HepG2 (cell line): ENCODE measurements around the gene BLOC1S4. TPM values are rescaled to one million over a fixed set of nuclear protein-coding genes. Genes with fewer than 3 reads are reported as not detected.

Source experiments
- ATAC-seq: fragments of 200-7000 bp; cut with Tn5 transposase; 3 replicates; pipeline ENCODE4 v1.9.1; 2020; ENCODE audit warnings: mild to moderate bottlenecking, moderate library complexity
- BruUV-seq: library from RNA; stranded (reverse); fragments of 400-500 nt; replicated peaks from 2 replicates; lab custom pipeline; 2021; lab: Mats Ljungman, UMichigan
- CTCF ChIA-PET: fragments of 300-600 bp; formaldehyde crosslinking; extraction: SDS; loops from one replicate; lab custom pipeline; 2021; ENCODE audit warnings: low total read pairs, inconsistent platforms, low intra/inter-chr PET ratio; lab: Yijun Ruan, JAX
- POLR2A ChIA-PET: fragments of 350-600 bp; sonication (Branson Sonifier 250); formaldehyde crosslinking; loops from one replicate; lab custom pipeline; 2020; ENCODE audit warnings: antibody characterized with exemption, inconsistent platforms; lab: Yijun Ruan, JAX
- DNase-seq: peaks from one replicate; pipeline ENCODE4 v3.0.0-alpha.2; 2015; ENCODE audit warnings: low spot score
- FAIRE-seq: peaks from 3 replicates; lab custom pipeline; 2011; peaks lifted over from hg19 to GRCh38; lab: Jason Lieb, UNC
- H2AFZ ChIP-seq: one replicate; pipeline ENCODE4 v1.6.1; 2011; ENCODE audit warnings: low read length, inconsistent platforms
- H3K27ac ChIP-seq: fragments of 300-600 bp; 3 replicates; pipeline ENCODE4 v1.8.0; 2011; ENCODE audit warnings: mixed run types, mild to moderate bottlenecking, mixed read lengths, low read length, inconsistent platforms; ENCODE audit not compliant: insufficient read depth; ENCODE audit errors: extremely low read length
- H3K27me3 ChIP-seq, 2 experiments: fragments of 200-600 bp in 1 of 2; 2 replicates in 1 of 2; 3 replicates in 1 of 2; pipeline versions ENCODE4 v1.6.0 to v1.8.0; 2011; ENCODE audit warnings: low read length in 2 of 2, mild to moderate bottlenecking in 2 of 2, moderate library complexity in 2 of 2, inconsistent platforms in 1 of 2; ENCODE audit not compliant: insufficient read depth in 2 of 2, control insufficient read depth in 1 of 2
- H3K36me3 ChIP-seq, 2 experiments: fragments of 200-600 bp in 1 of 2; replicated peaks in 1 of 2; 2 replicates in 1 of 2; 3 replicates in 1 of 2; pipeline versions ENCODE4 v1.5.1 to v1.8.0; 2011; ENCODE audit warnings: low read length in 2 of 2, inconsistent platforms in 1 of 2; ENCODE audit not compliant: insufficient read depth in 2 of 2, control insufficient read depth in 1 of 2
- H3K4me1 ChIP-seq: 2 replicates; pipeline ENCODE4 v1.5.1; 2012; ENCODE audit warnings: low read length, inconsistent platforms; ENCODE audit not compliant: insufficient read depth
- H3K4me2 ChIP-seq: 2 replicates; pipeline ENCODE4 v1.6.0; 2011; ENCODE audit warnings: low read depth, low read length, inconsistent platforms
- H3K4me3 ChIP-seq, 3 experiments: fragments of 200-600 bp in 1 of 3; sonication (generic), shearing (Covaris generic) in 1 of 3; replicated peaks in 1 of 3; 2 replicates each; pipeline ENCODE4 v1.5.1; 2011 to 2016; ENCODE audit warnings: low read length in 3 of 3, inconsistent platforms in 2 of 3, low read depth in 2 of 3, mild to moderate bottlenecking in 2 of 3, control low read depth in 1 of 3, mixed read lengths in 1 of 3; ENCODE audit not compliant: insufficient read depth in 1 of 3
- H3K79me2 ChIP-seq: one replicate; pipeline ENCODE4 v1.6.1; 2011; ENCODE audit warnings: low read length, inconsistent platforms; ENCODE audit not compliant: insufficient read depth
- H3K9ac ChIP-seq: 2 replicates; pipeline ENCODE4 v1.6.0; 2011; ENCODE audit warnings: mild to moderate bottlenecking, low read depth, low read length, inconsistent platforms; ENCODE audit not compliant: insufficient read depth
- H3K9me3 ChIP-seq: 2 replicates; pipeline ENCODE4 v1.5.1; 2012; ENCODE audit warnings: mild to moderate bottlenecking, low read length
- H4K20me1 ChIP-seq: 2 replicates; pipeline ENCODE4 v1.6.0; 2011; ENCODE audit warnings: inconsistent platforms, mild to moderate bottlenecking, low read length, moderate library complexity; ENCODE audit not compliant: insufficient read depth
- CTCF ChIP-seq: sonication (generic); formaldehyde crosslinking; IDR thresholded peaks from 2 replicates; pipeline ENCODE4 v1.5.0; 2020; ENCODE audit warnings: mild to moderate bottlenecking, missing genetic modification reagents, moderate library complexity
- KAT8 ChIP-seq: IDR thresholded peaks from 2 replicates; pipeline ENCODE4 v1.6.1; 2016; ENCODE audit warnings: missing genetic modification reagents, missing compliant biosample characterization
- POLR2AphosphoS2 ChIP-seq: IDR thresholded peaks from 2 replicates; pipeline ENCODE4 v1.6.1; 2011; ENCODE audit warnings: low read depth, low read length, improper control_type of control experiment
- STAG1 ChIP-seq: sonication (generic); formaldehyde crosslinking; IDR thresholded peaks from 2 replicates; pipeline ENCODE4 v1.4.0; 2020; ENCODE audit warnings: missing genetic modification reagents
- TEAD3 ChIP-seq: optimal IDR thresholded peaks from 2 replicates; pipeline ENCODE3; 2016; ENCODE audit warnings: borderline replicate concordance
- TGIF2 ChIP-seq: IDR thresholded peaks from 2 replicates; pipeline ENCODE4 v1.6.1; 2016; ENCODE audit warnings: control low read depth, missing compliant biosample characterization
- ZFP1 ChIP-seq: IDR thresholded peaks from 2 replicates; pipeline ENCODE4 v1.6.1; 2016
- ZKSCAN1 ChIP-seq: fragments of 150-350 bp; IDR thresholded peaks from 2 replicates; pipeline ENCODE4 v1.6.1; 2014; ENCODE audit warnings: low read length
- ZMYM4 ChIP-seq: sonication (generic); formaldehyde crosslinking; IDR thresholded peaks from 2 replicates; pipeline ENCODE4 v1.8.1; 2023; ENCODE audit warnings: mild to moderate bottlenecking, missing genetic modification reagents
- ZNF121 ChIP-seq: sonication (generic); formaldehyde crosslinking; IDR thresholded peaks from 2 replicates; pipeline ENCODE4 v1.5.0; 2020; ENCODE audit warnings: mild to moderate bottlenecking, missing genetic modification reagents
- ZNF205 ChIP-seq: IDR thresholded peaks from 2 replicates; pipeline ENCODE4 v1.6.1; 2018; ENCODE audit warnings: missing biosample characterization, missing genetic modification reagents
- ZNF292 ChIP-seq: sonication (generic); formaldehyde crosslinking; IDR thresholded peaks from 2 replicates; pipeline ENCODE4 v1.8.1; 2022; ENCODE audit warnings: mild to moderate bottlenecking, low read depth, missing genetic modification reagents, borderline replicate concordance
- ZNF343 ChIP-seq: sonication (generic); formaldehyde crosslinking; IDR thresholded peaks from 2 replicates; pipeline ENCODE4 v1.4.0; 2020; ENCODE audit warnings: mild to moderate bottlenecking, missing genetic modification reagents
- ZNF670 ChIP-seq: sonication (generic); formaldehyde crosslinking; IDR thresholded peaks from 2 replicates; pipeline ENCODE4 v1.8.0; 2022; ENCODE audit warnings: mild to moderate bottlenecking, missing genetic modification reagents, borderline replicate concordance
- ZNF841 ChIP-seq: sonication (generic); formaldehyde crosslinking; IDR thresholded peaks from 2 replicates; pipeline ENCODE4 v1.8.1; 2023; ENCODE audit warnings: missing genetic modification reagents, borderline replicate concordance
- WGBS: methylation state at CpG from one replicate; pipeline ENCODE4 v1.1.6; 2017; ENCODE audit warnings: low lambda C conversion rate; 5-methylcytosine and 5-hydroxymethylcytosine counted together
- in situ Hi-C: cut with HindIII; loops from 2 replicates; pipeline ENCODE4 v1.10.0; 2017; ENCODE audit warnings: low pct_unique_long_range_greater_than_20kb; ENCODE audit not compliant: extremely low pct_ligation_motif_present
- intact Hi-C: fragments of 100-400 bp; cut with micrococcal nuclease; formaldehyde crosslinking; loops from one replicate; pipeline ENCODE4 v1.10.0; 2022; ENCODE audit not compliant: unreplicated experiment
- polyA plus RNA-seq, 8 experiments: library from polyadenylated mRNA; depleted of rRNA in 3 of 8; stranded (reverse) in 7 of 8; unstranded in 1 of 8; fragments of >200 nt; fragmentation: Illumina TruSeq in 4 of 8; extraction: Trizol in 4 of 8; gene quantifications; 2 replicates each; pipeline versions ENCODE4 v1.2.1 to v1.2.3, GENCODE V29; 2011 to 2016; ENCODE audit warnings: low read depth in 4 of 8, missing spikeins in 1 of 8, mixed read lengths in 1 of 8; ENCODE audit not compliant: insufficient read depth in 1 of 8
- total RNA-seq, 5 experiments: library from RNA; depleted of rRNA; stranded (reverse); fragments of >200 nt; fragmentation: Illumina TruSeq; extraction: Trizol; gene quantifications; 2 replicates each; pipeline ENCODE4 v1.2.3, GENCODE V29; 2016; ENCODE audit warnings: low read depth in 1 of 5

Gene BLOC1S4
- total and polyA plus RNA-seq, 2 of the 13 experiments (the other 11 are each of a cell fraction or from before 2014, with no cell fraction given) = 15.5 to 20.9 TPM

- Histone ChIP-seq H3K27ac (no peak overlapping the region), H3K36me3 (no peaks in the 10 kb centered on the region), H3K4me2 (no peak overlapping the region), H3K79me2 (no peaks in the 10 kb centered on the region), H3K4me3 (no peak overlapping the region), H3K9me3 (no peaks in the 10 kb centered on the region), H3K4me1 (peaks cover 62% of the 10 kb centered on the region), H3K9ac (no peak overlapping the region), H4K20me1 (no peaks in the 10 kb centered on the region), H3K27me3 (no peaks in the 10 kb centered on the region), H2AFZ (no peak overlapping the region)
- DNase-seq = no peak
- no TSS peak for BruUV-seq
- WGBS = 83% methylated on average over 4 of the region's 4 CpGs
- TF ChIP-seq ZNF670 (CRISPR knock-in tag) (no peak), ZNF121 (CRISPR knock-in tag) (peak; percentile 88)
- POLR2A ChIA-PET = interaction anchor here (5.5 kb wide), 1 partner anchor 10 kb away, joined by 122 read pairs; a partner anchor contains a TSS
- ATAC-seq = no peak
- no peak for FAIRE-seq
- intact Hi-C loops = loop anchor here (5.0 to 10.0 kb wide), 2 partner anchors 44 to 61 kb away; partner anchors contain the start of gene MRFAP1
- CTCF ChIA-PET = no interaction called here
- in situ Hi-C loops = no loop called here
Observed at GRCh38 chr4:6686104-6686787, 29.7 kb upstream of the BLOC1S4 start.

GRCh38 chr4:6687947-6688878 lies 27.8 kb upstream of the BLOC1S4 start:
- in situ Hi-C loops (no loop called here), intact Hi-C loops (loop anchor here (2.0 to 10.0 kb wide), 3 partner anchors 13 to 63 kb away; partner anchors contain the start of gene MRFAP1)
- ChIA-PET CTCF (interaction anchor here (1.1 to 2.3 kb wide), 3 partner anchors 9 to 67 kb away, joined by 3 to 10 read pairs (median 4); a partner anchor contains a TSS), POLR2A (interaction anchor here (0.8 to 5.5 kb wide), 11 partner anchors 7 to 380 kb away, joined by 3 to 122 read pairs (median 5); partner anchors contain the start of genes BLOC1S4, GRPEL1, MRFAP1 and MRFAP1L1)
- Histone ChIP-seq H3K9ac (peak overlapping the region; percentile 75), H3K4me2 (peak overlapping the region; percentile 91), H3K36me3 (no peaks in the 10 kb centered on the region), H3K9me3 (no peaks in the 10 kb centered on the region), H3K79me2 (peaks cover 7% of the 10 kb centered on the region), H2AFZ (no peak overlapping the region), H3K4me3 (peak overlapping the region; percentile 49 to 74 (median 66); a peak in 5 of 6 replicates), H3K4me1 (peaks cover 73% of the 10 kb centered on the region), H3K27ac (peak overlapping the region; percentile 94), H3K27me3 (no peaks in the 10 kb centered on the region), H4K20me1 (no peaks in the 10 kb centered on the region)
- no TSS peak for BruUV-seq
- ATAC-seq (peak; percentile 29), FAIRE-seq (peak; percentile 71), DNase-seq (peak; percentile 57)
- 42% methylated on average over 17 of the region's 24 CpGs for WGBS
- peak; percentile 64 for TF ChIP-seq STAG1 (CRISPR knock-in tag)
- peak; percentile 4 for TF ChIP-seq TEAD3 (CRISPR knock-in tag)
- TF ChIP-seq KAT8 = 0 out of 2 replicates have a peak, but pooled peaks have one; percentile 4
- peak; percentile 58; the same call in 1 of the 2 replicates for TF ChIP-seq TGIF2 (CRISPR knock-in tag)
- TF ChIP-seq CTCF (CRISPR knock-in tag) = peak; percentile 88
- no peak for TF ChIP-seq ZNF205 (CRISPR knock-in tag)
- TF ChIP-seq ZFP1 (CRISPR knock-in tag) = no peak
- no peak for TF ChIP-seq ZNF841 (CRISPR knock-in tag)
- peak; percentile 9; the same call in 1 of the 2 replicates for TF ChIP-seq ZNF292 (CRISPR knock-in tag)
- TF ChIP-seq ZMYM4 (CRISPR knock-in tag) = 0 out of 2 replicates have a peak, but pooled peaks have one; percentile 2
- TF ChIP-seq POLR2AphosphoS2 = no peak
- TF ChIP-seq ZNF343 = 0 out of 2 replicates have a peak, but pooled peaks have one; percentile 65
- TF ChIP-seq ZKSCAN1 = no peak
